HG02759 (cell line): ENCODE measurements around the gene ENPEP.
"Not testable (repeated sequence)": the region's sequence is repeated elsewhere in the genome, so short reads cannot be mapped to it uniquely, and the experiment has no call there.

ENCODE experiments used
- ATAC-seq: cut with Tn5 transposase; IDR thresholded peaks from one replicate; pipeline ENCODE4 v1.9.1; 2021; ENCODE audit warnings: mild to moderate bottlenecking, moderate library complexity; ENCODE audit not compliant: unreplicated experiment

The ENPEP gene, protein sequence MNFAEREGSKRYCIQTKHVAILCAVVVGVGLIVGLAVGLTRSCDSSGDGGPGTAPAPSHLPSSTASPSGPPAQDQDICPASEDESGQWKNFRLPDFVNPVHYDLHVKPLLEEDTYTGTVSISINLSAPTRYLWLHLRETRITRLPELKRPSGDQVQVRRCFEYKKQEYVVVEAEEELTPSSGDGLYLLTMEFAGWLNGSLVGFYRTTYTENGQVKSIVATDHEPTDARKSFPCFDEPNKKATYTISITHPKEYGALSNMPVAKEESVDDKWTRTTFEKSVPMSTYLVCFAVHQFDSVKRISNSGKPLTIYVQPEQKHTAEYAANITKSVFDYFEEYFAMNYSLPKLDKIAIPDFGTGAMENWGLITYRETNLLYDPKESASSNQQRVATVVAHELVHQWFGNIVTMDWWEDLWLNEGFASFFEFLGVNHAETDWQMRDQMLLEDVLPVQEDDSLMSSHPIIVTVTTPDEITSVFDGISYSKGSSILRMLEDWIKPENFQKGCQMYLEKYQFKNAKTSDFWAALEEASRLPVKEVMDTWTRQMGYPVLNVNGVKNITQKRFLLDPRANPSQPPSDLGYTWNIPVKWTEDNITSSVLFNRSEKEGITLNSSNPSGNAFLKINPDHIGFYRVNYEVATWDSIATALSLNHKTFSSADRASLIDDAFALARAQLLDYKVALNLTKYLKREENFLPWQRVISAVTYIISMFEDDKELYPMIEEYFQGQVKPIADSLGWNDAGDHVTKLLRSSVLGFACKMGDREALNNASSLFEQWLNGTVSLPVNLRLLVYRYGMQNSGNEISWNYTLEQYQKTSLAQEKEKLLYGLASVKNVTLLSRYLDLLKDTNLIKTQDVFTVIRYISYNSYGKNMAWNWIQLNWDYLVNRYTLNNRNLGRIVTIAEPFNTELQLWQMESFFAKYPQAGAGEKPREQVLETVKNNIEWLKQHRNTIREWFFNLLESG

DNA sequence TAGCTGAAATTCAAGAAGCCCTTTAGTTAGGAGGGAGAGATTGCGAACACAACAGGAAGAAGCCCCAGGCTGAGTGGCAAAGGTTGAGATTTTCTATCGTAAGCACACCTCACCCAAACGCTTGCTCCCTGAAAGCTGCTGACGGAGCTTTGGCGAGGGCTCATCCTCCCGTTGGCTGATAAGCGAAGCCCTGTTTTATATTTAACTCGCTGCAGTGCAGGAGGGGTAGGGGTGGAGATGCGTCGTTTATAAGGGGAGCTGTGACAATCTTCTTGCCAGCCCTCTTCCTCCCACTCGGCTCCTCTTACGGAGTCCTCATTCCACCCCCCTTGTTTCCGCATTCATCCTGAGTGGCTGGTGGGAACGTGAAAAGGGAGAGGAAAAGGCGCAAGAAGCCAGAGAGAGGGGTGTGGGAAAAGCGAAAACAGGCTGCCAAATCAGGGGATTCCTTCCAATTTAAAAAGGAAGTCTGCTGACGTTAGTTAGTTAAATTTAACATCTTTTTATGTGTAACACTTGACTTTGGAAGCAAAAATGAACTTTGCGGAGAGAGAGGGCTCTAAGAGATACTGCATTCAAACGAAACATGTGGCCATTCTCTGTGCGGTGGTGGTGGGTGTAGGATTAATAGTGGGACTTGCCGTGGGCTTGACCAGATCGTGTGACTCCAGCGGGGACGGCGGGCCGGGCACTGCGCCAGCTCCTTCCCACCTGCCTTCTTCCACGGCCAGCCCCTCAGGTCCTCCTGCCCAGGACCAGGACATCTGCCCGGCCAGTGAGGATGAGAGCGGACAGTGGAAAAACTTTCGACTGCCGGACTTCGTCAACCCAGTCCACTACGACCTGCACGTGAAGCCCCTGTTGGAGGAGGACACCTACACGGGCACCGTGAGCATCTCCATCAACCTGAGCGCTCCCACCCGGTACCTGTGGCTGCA, at the start of gene ENPEP:
TSS of gene ENPEP (plus strand) at position 275 of the 938 bp plus-strand sequence. CDS start at position 535, 260 bp downstream.
- ATAC-seq = no peak

GRCh38 chr4:110431805-110432204, 44.1 kb upstream of the ENPEP start:
- not testable (repeated sequence) for ATAC-seq

- not testable (repeated sequence) for ATAC-seq
Observed at GRCh38 chr4:110437292-110437691, 38.7 kb upstream of the ENPEP start.

- ATAC-seq = not testable (repeated sequence)
Observed at GRCh38 chr4:110439209-110439608, 36.7 kb upstream of the ENPEP start.

DNA sequence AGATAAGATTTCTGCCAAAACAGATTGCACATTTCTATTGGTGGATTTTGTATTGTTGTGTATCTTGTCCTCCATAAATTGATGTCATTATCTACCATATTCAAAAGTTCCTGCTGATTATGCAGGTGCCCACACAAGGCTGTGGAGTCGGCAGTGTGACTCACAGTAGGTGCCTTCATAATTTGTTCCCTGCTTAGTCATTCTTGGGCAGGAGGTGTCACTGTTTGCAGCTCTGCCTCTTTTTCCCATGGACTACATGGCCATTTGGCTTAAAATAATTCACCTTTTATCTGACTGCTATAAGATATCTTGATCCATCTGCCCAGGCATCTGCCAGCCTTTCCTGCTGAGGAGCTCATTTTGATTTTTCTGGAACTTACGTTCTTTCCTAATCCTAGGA, 33.6 kb upstream of the ENPEP start:
- no peak for ATAC-seq

DNA sequence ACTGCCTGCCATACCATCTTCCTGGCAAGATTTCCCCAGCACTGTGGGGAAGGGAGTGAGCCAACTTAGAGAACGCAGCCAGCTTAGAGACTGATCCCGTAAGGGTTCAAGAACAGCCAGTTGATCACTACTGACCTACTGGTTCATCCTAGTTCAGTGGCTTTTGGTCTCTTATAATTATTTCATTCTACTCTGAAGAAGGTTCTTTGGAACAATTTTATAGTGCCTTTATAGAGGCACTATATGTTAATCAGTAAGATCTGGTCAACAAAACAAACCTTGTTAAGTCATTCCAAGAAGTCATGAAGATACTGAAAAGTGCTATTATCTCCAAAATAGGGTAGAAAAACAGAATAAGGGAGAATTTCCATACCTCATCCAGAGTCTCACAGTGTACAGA, 33.2 kb upstream of the ENPEP start:
- ATAC-seq = no peak

- no peak for ATAC-seq
Observed at GRCh38 chr4:110449947-110450346, 26.0 kb upstream of the ENPEP start.

- ATAC-seq = no peak
Observed at GRCh38 chr4:110452546-110452945, 23.4 kb upstream of the ENPEP start.

GRCh38 chr4:110454441-110454840, 21.5 kb upstream of the ENPEP start:
- no peak for ATAC-seq

- no peak for ATAC-seq
Observed at GRCh38 chr4:110458494-110459266, 17.3 kb upstream of the ENPEP start.

- ATAC-seq = no peak
Observed at GRCh38 chr4:110460074-110460746, 15.7 kb upstream of the ENPEP start.

GRCh38 chr4:110467400-110467799, 8.6 kb upstream of the ENPEP start:
- no peak for ATAC-seq

DNA sequence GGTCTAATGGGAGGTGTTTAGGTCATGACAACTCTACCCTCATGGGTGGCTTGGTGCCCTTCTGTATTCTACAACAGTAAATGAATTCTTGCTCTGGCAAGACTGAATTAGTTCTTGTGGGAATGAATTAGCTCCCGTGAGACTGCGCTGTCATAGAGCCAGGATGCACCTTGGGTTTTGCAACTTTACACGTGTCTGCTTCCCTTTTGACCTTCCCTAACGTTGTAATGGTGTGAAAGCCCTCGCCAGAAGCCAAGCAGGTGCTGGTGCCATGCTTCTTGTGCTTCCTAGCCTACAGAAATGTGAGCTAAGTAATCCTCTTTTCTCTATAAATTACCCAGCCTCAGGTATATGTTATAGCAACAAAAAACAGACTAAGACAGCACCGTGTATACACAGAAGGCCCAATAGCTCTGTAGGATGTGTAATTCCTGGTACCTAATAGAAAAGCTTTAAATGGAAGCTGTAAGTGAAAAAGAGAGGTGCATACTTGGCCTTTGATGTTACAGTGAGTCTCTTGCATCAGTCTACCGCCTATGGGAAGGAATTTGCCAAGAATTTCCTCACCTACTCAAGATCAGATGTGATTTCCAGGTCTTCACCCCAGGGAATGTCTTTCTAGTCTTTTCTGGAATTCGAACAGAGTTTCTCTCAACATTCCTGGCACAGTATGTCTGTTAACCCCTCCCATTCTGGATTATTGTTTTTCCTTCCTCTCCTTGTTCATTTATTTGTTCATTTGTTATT, 3.2 kb upstream of the ENPEP start:
- ATAC-seq = no peak

DNA sequence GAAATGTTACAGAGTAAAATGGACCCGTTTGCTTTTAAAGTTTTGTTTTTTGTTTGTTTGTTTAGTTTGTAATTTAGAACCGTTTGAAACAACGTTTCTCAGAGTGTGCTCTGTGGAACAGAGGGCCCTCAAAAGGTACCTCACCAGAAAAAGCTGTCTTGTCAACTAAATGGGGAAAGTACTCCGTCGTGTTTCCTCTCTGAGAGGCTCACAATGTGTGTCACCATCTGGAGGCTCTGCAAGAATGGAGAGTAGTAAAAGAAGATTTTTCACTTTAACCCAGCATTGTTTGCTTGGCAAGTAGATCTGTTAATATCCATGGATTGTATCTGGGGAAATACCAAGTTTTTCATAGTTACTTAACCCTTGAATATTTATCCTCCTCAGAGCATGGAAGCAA, 1.5 kb upstream of the ENPEP start:
- ATAC-seq = no peak

GRCh38 chr4:110475080-110475479, 875 bp upstream of the ENPEP start:
- ATAC-seq = not testable (repeated sequence)

- ATAC-seq = no peak
Observed at GRCh38 chr4:110477836-110478235, 1.9 kb downstream of the ENPEP start.

DNA sequence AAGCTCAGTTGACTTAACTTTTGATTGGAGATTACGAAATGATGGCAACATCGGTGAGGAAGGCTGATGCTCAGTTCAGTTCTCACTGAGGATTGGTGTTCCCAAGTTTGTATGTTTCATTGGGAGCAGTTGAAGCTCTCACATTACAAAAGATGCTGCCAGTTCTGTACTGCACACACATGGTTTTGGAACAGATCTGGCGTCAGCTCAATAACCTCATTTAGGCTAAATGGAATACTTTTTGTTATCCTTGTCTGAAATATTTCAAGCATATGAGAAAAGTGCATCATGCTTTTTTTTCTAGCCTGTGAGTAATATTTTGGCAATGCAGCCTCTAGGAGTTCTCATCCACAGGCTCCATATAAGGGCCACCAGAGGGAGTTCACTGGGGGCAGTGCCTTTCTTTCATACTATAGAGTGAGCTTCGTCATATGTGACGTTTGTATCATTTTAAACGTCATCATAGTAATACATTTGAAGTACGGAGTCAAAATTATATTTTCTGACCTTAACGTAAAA, 4.1 kb downstream of the ENPEP start:
- ATAC-seq = no peak

- ATAC-seq = no peak
Observed at GRCh38 chr4:110480746-110481271, 4.9 kb downstream of the ENPEP start.
